ENCODE results near the gene MRPS18C.

DNA sequence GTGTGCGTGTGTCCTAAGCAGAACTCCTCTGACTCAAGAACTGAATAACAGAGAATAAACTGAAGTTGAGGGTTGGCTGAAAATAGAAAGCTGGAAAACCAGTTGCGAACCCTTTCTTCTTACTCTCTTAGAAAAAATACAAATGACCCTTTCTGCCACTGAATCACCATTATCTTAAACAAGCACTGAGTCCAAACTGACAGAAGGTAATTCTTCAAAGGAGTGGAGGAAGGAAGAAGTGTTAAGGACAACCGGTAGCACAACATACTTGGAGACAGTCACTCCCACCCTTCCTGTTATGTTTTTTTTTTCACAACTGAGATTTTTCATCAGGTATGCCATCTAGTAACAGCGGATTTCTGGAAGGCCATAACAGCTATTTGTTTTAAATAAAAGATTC lies 38.3 kb upstream of the MRPS18C start:
- no peak for TF ChIP-seq POLR2A (IDR thresholded peaks at IDR 0.05)
- no peak for TF ChIP-seq POLR2AphosphoS5 (IDR thresholded peaks at IDR 0.05)

Data from prostate gland (tissue), 1 donor.